Prostate gland (tissue), 2 donors: ENCODE measurements around the gene DCAF11. TPM values are rescaled to one million over a fixed set of nuclear protein-coding genes. Genes with fewer than 3 reads are reported as not detected.

Experiments used
- DNase-seq: peaks from one replicate; pipeline ENCODE4 v3.0.0-alpha.2; 2019; ENCODE audit warnings: low spot score
- H3K27ac ChIP-seq, 2 donors: fragments of 200-600 bp; sonication (generic); 2 replicates each; pipeline ENCODE4 v1.5.1; 2017 to 2019
- H3K27me3 ChIP-seq: fragments of 200-600 bp; sonication (generic); replicated peaks from 2 replicates; pipeline ENCODE4 v1.5.1; 2019; ENCODE audit not compliant: insufficient read depth
- H3K36me3 ChIP-seq, 2 donors: fragments of 200-600 bp; sonication (generic); 1 replicate in 1 of 2; 2 replicates in 1 of 2; pipeline versions ENCODE4 v1.5.1 to v1.8.1; 2017 to 2019
- H3K4me1 ChIP-seq: fragments of 200-600 bp; sonication (generic); replicated peaks from 2 replicates; pipeline ENCODE4 v1.5.1; 2019
- H3K4me3 ChIP-seq, 2 donors: fragments of 200-600 bp; sonication (generic); 2 replicates each; pipeline ENCODE4 v1.5.1; 2017 to 2019
- H3K9me3 ChIP-seq: fragments of 200-600 bp; sonication (generic); 2 replicates; pipeline ENCODE4 v1.5.1; 2017
- POLR2A ChIP-seq: fragments of 450-650 bp; IDR thresholded peaks from one replicate; pipeline ENCODE4 v1.6.1; 2016; ENCODE audit warnings: antibody characterized with exemption, mild to moderate bottlenecking
- POLR2AphosphoS5 ChIP-seq: sonication (generic); formaldehyde crosslinking; IDR thresholded peaks from one replicate; pipeline ENCODE4 v1.6.1; 2017; ENCODE audit warnings: antibody characterized with exemption
- WGBS: methylation state at CpG from one replicate; pipeline ENCODE4 v1.1.5; 2018; 5-methylcytosine and 5-hydroxymethylcytosine counted together
- intact Hi-C: fragments of 100-400 bp; cut with DNase I; formaldehyde crosslinking; loops from one replicate; pipeline ENCODE4 v1.14.2; 2022
- total RNA-seq, 2 donors: library from RNA; depleted of rRNA; stranded (reverse); fragments of >200 nt; gene quantifications; one replicate each; pipeline ENCODE4 v1.1.0, GENCODE V29; 2016
- TF ChIP-seq, protein P1 (sequence below), 4 experiments: fragments of 200-600 bp in 2 of 4; fragments of 450-650 bp in 2 of 4; sonication (generic) in 2 of 4; IDR thresholded peaks; 1 replicate in 3 of 4; 2 replicates in 1 of 4; pipeline ENCODE4 v1.5.1; 2016 to 2019; ENCODE audit warnings: antibody characterized with exemption in 4 of 4, mild to moderate bottlenecking in 2 of 4, moderate library complexity in 2 of 4

DCAF11 gene
- total RNA-seq, 2 donors from 2014 or later = 111 to 115 TPM

DNA sequence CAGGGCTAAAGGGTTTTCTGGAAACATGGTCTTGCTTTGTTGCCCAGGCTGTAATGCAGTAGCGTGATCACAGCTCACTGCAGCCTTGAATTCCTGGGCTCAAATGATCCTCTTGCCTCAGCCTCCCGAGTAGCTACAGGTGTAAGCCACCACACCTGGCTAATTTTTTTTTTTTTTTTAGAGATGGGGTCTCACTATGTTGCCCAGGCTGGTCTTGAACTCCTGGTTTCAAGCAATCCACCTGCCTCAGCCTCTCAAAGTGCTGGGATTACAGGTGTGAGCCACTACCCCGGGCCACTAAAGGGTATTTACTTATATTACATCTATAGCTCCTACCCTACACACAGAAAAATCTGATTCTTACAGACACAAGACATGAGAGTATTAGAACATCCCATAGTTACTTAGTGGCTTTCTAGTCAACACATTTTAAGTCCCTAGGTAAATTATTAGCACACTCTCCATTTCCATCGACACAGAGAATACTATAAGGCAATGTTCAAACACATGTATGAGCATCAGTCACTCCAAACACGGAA lies 6.2 kb upstream of the DCAF11 start:
- WGBS = 48% methylated on average over 5 of the region's 5 CpGs
- no peaks in the 10 kb centered on the region for H3K36me3 ChIP-seq
- no peaks in the 10 kb centered on the region for H3K4me1 ChIP-seq
- intact Hi-C loops = loop anchor here (5.0 kb wide), 1 partner anchor 51 kb away; no protein-coding TSS in a partner anchor
- no peaks in the 10 kb centered on the region for H3K9me3 ChIP-seq
- H3K4me3 ChIP-seq = no peak overlapping the region
- DNase-seq = no peak
- no peak overlapping the region for H3K27ac ChIP-seq
- H3K27me3 ChIP-seq = no peaks in the 10 kb centered on the region
- TF ChIP-seq, protein P1, sequence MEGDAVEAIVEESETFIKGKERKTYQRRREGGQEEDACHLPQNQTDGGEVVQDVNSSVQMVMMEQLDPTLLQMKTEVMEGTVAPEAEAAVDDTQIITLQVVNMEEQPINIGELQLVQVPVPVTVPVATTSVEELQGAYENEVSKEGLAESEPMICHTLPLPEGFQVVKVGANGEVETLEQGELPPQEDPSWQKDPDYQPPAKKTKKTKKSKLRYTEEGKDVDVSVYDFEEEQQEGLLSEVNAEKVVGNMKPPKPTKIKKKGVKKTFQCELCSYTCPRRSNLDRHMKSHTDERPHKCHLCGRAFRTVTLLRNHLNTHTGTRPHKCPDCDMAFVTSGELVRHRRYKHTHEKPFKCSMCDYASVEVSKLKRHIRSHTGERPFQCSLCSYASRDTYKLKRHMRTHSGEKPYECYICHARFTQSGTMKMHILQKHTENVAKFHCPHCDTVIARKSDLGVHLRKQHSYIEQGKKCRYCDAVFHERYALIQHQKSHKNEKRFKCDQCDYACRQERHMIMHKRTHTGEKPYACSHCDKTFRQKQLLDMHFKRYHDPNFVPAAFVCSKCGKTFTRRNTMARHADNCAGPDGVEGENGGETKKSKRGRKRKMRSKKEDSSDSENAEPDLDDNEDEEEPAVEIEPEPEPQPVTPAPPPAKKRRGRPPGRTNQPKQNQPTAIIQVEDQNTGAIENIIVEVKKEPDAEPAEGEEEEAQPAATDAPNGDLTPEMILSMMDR (IDR thresholded peaks at IDR 0.05) = no peak
- TF ChIP-seq POLR2AphosphoS5 = no peak
- no peak for TF ChIP-seq POLR2A

GRCh38 chr14:24110060-24110459 lies 4.5 kb upstream of the DCAF11 start:
- 87% methylated on average over 9 of the region's 9 CpGs for WGBS
- intact Hi-C loops = no loop called here
- DNase-seq = no peak

GRCh38 chr14:24110523-24110922 lies 4.1 kb upstream of the DCAF11 start:
- no peak overlapping the region for H3K4me3 ChIP-seq
- DNase-seq = no peak
- no peak overlapping the region for H3K27ac ChIP-seq
- no peaks in the 10 kb centered on the region for H3K27me3 ChIP-seq
- intact Hi-C loops = no loop called here
- 48% methylated on average over 1 of the region's 1 CpG for WGBS
- H3K4me1 ChIP-seq = no peaks in the 10 kb centered on the region
- no peaks in the 10 kb centered on the region for H3K36me3 ChIP-seq
- TF ChIP-seq, protein P1 (IDR thresholded peaks at IDR 0.05) = no peak
- TF ChIP-seq POLR2AphosphoS5 (no peak), POLR2A (no peak)
- no peaks in the 10 kb centered on the region for H3K9me3 ChIP-seq

More at GRCh38 chr14:24110060-24110459, 4.5 kb upstream of the DCAF11 start:
- no peaks in the 10 kb centered on the region for H3K36me3 ChIP-seq
- no peaks in the 10 kb centered on the region for H3K9me3 ChIP-seq
- H3K27ac ChIP-seq = no peak overlapping the region
- no peak for TF ChIP-seq POLR2A
- TF ChIP-seq, protein P1 (IDR thresholded peaks at IDR 0.05) = no peak
- TF ChIP-seq POLR2AphosphoS5 = no peak
- no peaks in the 10 kb centered on the region for H3K27me3 ChIP-seq
- H3K4me3 ChIP-seq = no peak overlapping the region
- no peaks in the 10 kb centered on the region for H3K4me1 ChIP-seq

- intact Hi-C loops = no loop called here
- 11% methylated on average over 15 of the region's 15 CpGs for WGBS
- Histone ChIP-seq H3K36me3 (peaks cover 0 to under 1% of the 10 kb centered on the region in 2 donors), H3K27me3 (no peaks in the 10 kb centered on the region), H3K9me3 (no peaks in the 10 kb centered on the region), H3K4me3 (peak overlapping the region; percentile 62 to 69), H3K27ac (peak overlapping the region; percentile 99), H3K4me1 (peaks cover 4% of the 10 kb centered on the region)
- no peak for DNase-seq
- TF ChIP-seq POLR2A (no peak), POLR2AphosphoS5 (no peak)
- TF ChIP-seq, protein P1 (IDR thresholded peaks at IDR 0.05) = no peak
Observed at GRCh38 chr14:24113379-24113800, 1.2 kb upstream of the DCAF11 start.
